HepG2 (cell line): ENCODE results near the gene ST13. TPM values are rescaled to one million over a fixed set of nuclear protein-coding genes. Genes with fewer than 3 reads are reported as not detected.
A peak's percentile ranks its signal among the peaks of the same experiment; 100 is the strongest.

ENCODE experiments used
- CEBPG ChIP-seq: IDR thresholded peaks from 2 replicates; pipeline ENCODE4 v1.6.1; 2016
- GATAD1 ChIP-seq: IDR thresholded peaks from 2 replicates; pipeline ENCODE4 v1.6.1; 2016; ENCODE audit warnings: missing genetic modification reagents, missing compliant biosample characterization
- HDAC2 ChIP-seq: sonication (generic); formaldehyde crosslinking; IDR thresholded peaks from 2 replicates; pipeline ENCODE4 v1.4.0; 2020; ENCODE audit warnings: missing genetic modification reagents
- HOXA3 ChIP-seq: sonication (generic); formaldehyde crosslinking; IDR thresholded peaks from 2 replicates; pipeline ENCODE4 v1.5.0; 2020; ENCODE audit warnings: missing genetic modification reagents
- ISL2 ChIP-seq: sonication (generic); formaldehyde crosslinking; IDR thresholded peaks from 2 replicates; pipeline ENCODE4 v1.5.0; 2020; ENCODE audit warnings: missing genetic modification reagents
- KAT8 ChIP-seq: IDR thresholded peaks from 2 replicates; pipeline ENCODE4 v1.6.1; 2016; ENCODE audit warnings: missing genetic modification reagents, missing compliant biosample characterization
- KDM2A ChIP-seq: sonication (generic); formaldehyde crosslinking; IDR thresholded peaks from 2 replicates; pipeline ENCODE4 v1.4.0; 2020; ENCODE audit warnings: low read depth, missing genetic modification reagents, borderline replicate concordance
- KLF16 ChIP-seq, 2 experiments: sonication (generic) in 1 of 2; formaldehyde crosslinking in 1 of 2; IDR thresholded peaks; 2 replicates each; pipeline versions ENCODE4 v1.6.1 to v1.8.0; 2016 to 2023; ENCODE audit warnings: missing genetic modification reagents in 2 of 2, missing compliant biosample characterization in 1 of 2
- KMT2A ChIP-seq: sonication (generic); formaldehyde crosslinking; IDR thresholded peaks from 2 replicates; pipeline ENCODE4 v1.4.0; 2020; ENCODE audit warnings: missing genetic modification reagents
- LCORL ChIP-seq, 2 experiments: fragments of 450-650 bp in 1 of 2; sonication (generic) in 1 of 2; formaldehyde crosslinking in 1 of 2; IDR thresholded peaks; 2 replicates each; pipeline versions ENCODE4 v1.5.0 to v1.6.1; 2017 to 2020; ENCODE audit warnings: antibody characterized with exemption in 1 of 2, missing genetic modification reagents in 1 of 2
- MAZ ChIP-seq, 2 experiments: sonication (generic) in 1 of 2; formaldehyde crosslinking in 1 of 2; IDR thresholded peaks; 2 replicates each; pipeline versions ENCODE4 v1.5.0 to v1.6.1; 2012 to 2020; ENCODE audit warnings: low read depth in 2 of 2, mild to moderate bottlenecking in 2 of 2, borderline replicate concordance in 1 of 2, improper control_type of control experiment in 1 of 2, low read length in 1 of 2, missing genetic modification reagents in 1 of 2, moderate library complexity in 1 of 2
- MTF2 ChIP-seq: sonication (generic); formaldehyde crosslinking; IDR thresholded peaks from 2 replicates; pipeline ENCODE4 v1.5.0; 2020; ENCODE audit warnings: missing genetic modification reagents, borderline replicate concordance
- NFKB2 ChIP-seq: sonication (generic); formaldehyde crosslinking; IDR thresholded peaks from 2 replicates; pipeline ENCODE4 v1.4.0; 2020; ENCODE audit warnings: missing genetic modification reagents, borderline replicate concordance
- NRL ChIP-seq: sonication (generic); formaldehyde crosslinking; IDR thresholded peaks from 2 replicates; pipeline ENCODE4 v1.5.0; 2020; ENCODE audit warnings: missing genetic modification reagents, mild to moderate bottlenecking, moderate library complexity, borderline replicate concordance
- PHF20 ChIP-seq: sonication (generic); formaldehyde crosslinking; IDR thresholded peaks from 2 replicates; pipeline ENCODE4 v1.5.0; 2020; ENCODE audit warnings: mild to moderate bottlenecking, missing genetic modification reagents
- REPIN1 ChIP-seq: sonication (generic); formaldehyde crosslinking; IDR thresholded peaks from 2 replicates; pipeline ENCODE4 v1.8.0; 2022; ENCODE audit warnings: missing genetic modification reagents, low read depth, mild to moderate bottlenecking, borderline replicate concordance
- SALL1 ChIP-seq: sonication (generic); formaldehyde crosslinking; IDR thresholded peaks from 2 replicates; pipeline ENCODE4 v1.8.0; 2022; ENCODE audit warnings: mild to moderate bottlenecking, missing genetic modification reagents
- TSC22D2 ChIP-seq: sonication (generic); formaldehyde crosslinking; IDR thresholded peaks from 2 replicates; pipeline ENCODE4 v1.5.1; 2020; ENCODE audit warnings: missing genetic modification reagents, mild to moderate bottlenecking, borderline replicate concordance
- ZBTB38 ChIP-seq: sonication (generic); formaldehyde crosslinking; IDR thresholded peaks from 2 replicates; pipeline ENCODE4 v1.5.1; 2020; ENCODE audit warnings: mild to moderate bottlenecking, missing genetic modification reagents
- ZKSCAN8 ChIP-seq: IDR thresholded peaks from 2 replicates; pipeline ENCODE4 v1.6.1; 2016; ENCODE audit warnings: borderline replicate concordance, missing genetic modification reagents, missing compliant biosample characterization
- ZNF235 ChIP-seq: sonication (generic); formaldehyde crosslinking; IDR thresholded peaks from 2 replicates; pipeline ENCODE4 v1.8.1; 2023; ENCODE audit warnings: mild to moderate bottlenecking, missing genetic modification reagents, borderline replicate concordance
- ZNF317 ChIP-seq: sonication (generic); formaldehyde crosslinking; IDR thresholded peaks from 2 replicates; pipeline ENCODE4 v1.5.0; 2020; ENCODE audit warnings: mild to moderate bottlenecking, missing genetic modification reagents
- ZNF350 ChIP-seq: sonication (generic); formaldehyde crosslinking; IDR thresholded peaks from 2 replicates; pipeline ENCODE4 v1.4.0; 2020; ENCODE audit warnings: mild to moderate bottlenecking, low read depth, missing genetic modification reagents, borderline replicate concordance
- ZNF747 ChIP-seq: sonication (generic); formaldehyde crosslinking; IDR thresholded peaks from 2 replicates; pipeline ENCODE4 v1.8.1; 2023; ENCODE audit warnings: missing genetic modification reagents, mild to moderate bottlenecking, borderline replicate concordance
- ZSCAN21 ChIP-seq: sonication (generic); formaldehyde crosslinking; IDR thresholded peaks from 2 replicates; pipeline ENCODE4 v1.8.0; 2022; ENCODE audit warnings: mild to moderate bottlenecking, missing genetic modification reagents, moderate library complexity, borderline replicate concordance
- polyA plus RNA-seq, 8 experiments: library from polyadenylated mRNA; depleted of rRNA in 3 of 8; stranded (reverse) in 7 of 8; unstranded in 1 of 8; fragments of >200 nt; fragmentation: Illumina TruSeq in 4 of 8; extraction: Trizol in 4 of 8; gene quantifications; 2 replicates each; pipeline versions ENCODE4 v1.2.1 to v1.2.3, GENCODE V29; 2011 to 2016; ENCODE audit warnings: low read depth in 4 of 8, missing spikeins in 1 of 8, mixed read lengths in 1 of 8; ENCODE audit not compliant: insufficient read depth in 1 of 8
- total RNA-seq, 5 experiments: library from RNA; depleted of rRNA; stranded (reverse); fragments of >200 nt; fragmentation: Illumina TruSeq; extraction: Trizol; gene quantifications; 2 replicates each; pipeline ENCODE4 v1.2.3, GENCODE V29; 2016; ENCODE audit warnings: low read depth in 1 of 5
- TF ChIP-seq, protein P1 (sequence below): sonication (generic); formaldehyde crosslinking; IDR thresholded peaks from 2 replicates; pipeline ENCODE4 v1.5.0; 2020; ENCODE audit warnings: mild to moderate bottlenecking, missing genetic modification reagents, borderline replicate concordance
- TF ChIP-seq, protein P2 (sequence below): IDR thresholded peaks from 2 replicates; pipeline ENCODE4 v1.6.1; 2016; ENCODE audit warnings: missing genetic modification reagents, missing compliant biosample characterization

The ST13 gene
- total and polyA plus RNA-seq, 2 of the 13 experiments (the other 11 are each of a cell fraction or from before 2014, with no cell fraction given): 110 to 274 TPM

DNA sequence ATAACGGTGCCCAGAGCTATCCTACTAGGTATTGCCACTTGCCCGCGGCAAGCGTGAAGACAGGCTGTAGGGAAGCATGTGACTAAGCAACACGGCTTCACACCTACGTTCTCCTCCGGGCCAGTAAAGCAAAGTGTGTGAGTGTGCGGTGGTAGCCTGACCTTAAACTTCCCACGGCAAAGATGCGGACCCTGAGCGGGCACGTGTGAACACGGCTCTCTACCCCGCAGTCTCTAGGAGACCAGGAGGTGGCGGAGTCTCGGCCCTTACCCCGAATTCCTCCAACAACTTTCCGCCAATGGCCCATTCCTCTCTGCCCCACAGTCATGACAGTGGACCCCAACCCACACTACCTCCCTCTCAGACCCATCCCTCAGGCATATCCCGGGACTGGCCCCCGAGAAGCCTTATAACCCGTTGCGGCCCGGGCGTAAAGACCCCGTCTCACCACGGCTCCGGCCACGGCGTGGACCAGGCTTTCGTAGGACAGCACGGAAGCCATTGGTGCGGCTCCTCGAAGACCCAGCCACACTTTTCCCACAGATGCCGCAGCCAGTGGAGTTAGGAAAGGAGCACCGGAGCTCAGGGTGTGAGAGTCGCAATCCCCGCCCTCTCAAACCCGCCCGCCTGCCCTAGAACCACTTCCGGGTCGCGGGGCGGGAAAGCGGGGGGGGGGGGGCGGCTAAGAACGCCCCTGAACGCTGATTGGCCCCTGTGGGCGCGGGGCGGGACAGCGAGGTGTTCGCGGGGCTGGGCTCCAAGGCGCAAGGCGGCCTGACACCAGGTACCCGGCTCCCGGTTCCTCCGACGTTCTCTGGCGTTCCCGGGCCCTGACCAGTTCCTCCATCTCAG, 37.5 kb downstream of the ST13 start, which contains the start of gene SLC25A17 (continued):
- TF ChIP-seq, protein P1, sequence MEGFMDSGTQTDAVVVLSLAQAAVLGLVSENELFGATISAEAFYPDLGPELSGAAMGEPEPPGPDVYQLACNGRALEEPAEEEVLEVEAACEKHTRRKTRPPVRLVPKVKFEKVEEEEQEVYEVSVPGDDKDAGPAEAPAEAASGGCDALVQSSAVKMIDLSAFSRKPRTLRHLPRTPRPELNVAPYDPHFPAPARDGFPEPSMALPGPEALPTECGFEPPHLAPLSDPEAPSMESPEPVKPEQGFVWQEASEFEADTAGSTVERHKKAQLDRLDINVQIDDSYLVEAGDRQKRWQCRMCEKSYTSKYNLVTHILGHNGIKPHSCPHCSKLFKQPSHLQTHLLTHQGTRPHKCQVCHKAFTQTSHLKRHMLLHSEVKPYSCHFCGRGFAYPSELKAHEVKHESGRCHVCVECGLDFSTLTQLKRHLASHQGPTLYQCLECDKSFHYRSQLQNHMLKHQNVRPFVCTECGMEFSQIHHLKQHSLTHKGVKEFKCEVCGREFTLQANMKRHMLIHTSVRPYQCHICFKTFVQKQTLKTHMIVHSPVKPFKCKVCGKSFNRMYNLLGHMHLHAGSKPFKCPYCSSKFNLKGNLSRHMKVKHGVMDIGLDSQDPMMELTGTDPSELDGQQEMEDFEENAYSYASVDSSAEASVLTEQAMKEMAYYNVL: 0 out of 2 replicates have a peak, but pooled peaks have one; percentile 43
- TF ChIP-seq HDAC2 (CRISPR knock-in tag) (peak; percentile 14; the same call in 1 of the 2 replicates), ZNF317 (0 out of 2 replicates have a peak, but pooled peaks have one; percentile 25), MAZ (IDR thresholded peaks at IDR 0.05; ENCODE audit: borderline replicate concordance, low read depth, low read length) (peak; percentile 73; the same call in 1 of the 2 replicates), MAZ (CRISPR knock-in tag; IDR thresholded peaks at IDR 0.05; ENCODE audit: low read depth) (peak; percentile 80; the same call in 1 of the 2 replicates), ZNF350 (CRISPR knock-in tag) (peak; percentile 66; the same call in 1 of the 2 replicates), GATAD1 (CRISPR knock-in tag) (peak; percentile 56; the same call in 1 of the 2 replicates), ZNF235 (CRISPR knock-in tag) (peak; percentile 78; the same call in 1 of the 2 replicates), LCORL (IDR thresholded peaks at IDR 0.05) (no peak), LCORL (CRISPR knock-in tag; IDR thresholded peaks at IDR 0.05) (0 out of 2 replicates have a peak, but pooled peaks have one; percentile 32), PHF20 (CRISPR knock-in tag) (peak; percentile 70; the same call in 1 of the 2 replicates), KDM2A (CRISPR knock-in tag) (peak; percentile 89), KMT2A (CRISPR knock-in tag) (peak; percentile 71; the same call in 1 of the 2 replicates), KLF16 (CRISPR knock-in tag; IDR thresholded peaks at IDR 0.05) (peak in 1 of 2 experiments; percentile 49; a peak in 1 of 4 replicates), HOXA3 (CRISPR knock-in tag) (peak; percentile 16; the same call in 1 of the 2 replicates), ZBTB38 (peak; percentile 72; the same call in 1 of the 2 replicates), KAT8 (CRISPR knock-in tag) (peak; percentile 83), ISL2 (CRISPR knock-in tag) (peak; percentile 33; the same call in 1 of the 2 replicates), MTF2 (CRISPR knock-in tag) (no peak), NRL (peak; percentile 78), REPIN1 (CRISPR knock-in tag) (peak; percentile 54; the same call in 1 of the 2 replicates), TSC22D2 (peak; percentile 80; the same call in 1 of the 2 replicates), CEBPG (CRISPR knock-in tag) (no peak), ZSCAN21 (CRISPR knock-in tag) (0 out of 2 replicates have a peak, but pooled peaks have one; percentile 42), SALL1 (CRISPR knock-in tag) (peak; percentile 64), ZKSCAN8 (CRISPR knock-in tag) (no peak), NFKB2 (peak; percentile 19; the same call in 1 of the 2 replicates), ZNF747 (CRISPR knock-in tag) (0 out of 2 replicates have a peak, but pooled peaks have one; percentile 58)
- TF ChIP-seq, protein P2, sequence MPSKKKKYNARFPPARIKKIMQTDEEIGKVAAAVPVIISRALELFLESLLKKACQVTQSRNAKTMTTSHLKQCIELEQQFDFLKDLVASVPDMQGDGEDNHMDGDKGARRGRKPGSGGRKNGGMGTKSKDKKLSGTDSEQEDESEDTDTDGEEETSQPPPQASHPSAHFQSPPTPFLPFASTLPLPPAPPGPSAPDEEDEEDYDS (CRISPR knock-in tag): peak; percentile 20; the same call in 1 of the 2 replicates
